Prostate gland (tissue), 2 donors: ENCODE data around the gene SLC46A1.

Source experiments
- POLR2AphosphoS5 ChIP-seq: sonication (generic); formaldehyde crosslinking; IDR thresholded peaks from one replicate; pipeline ENCODE4 v1.6.1; 2017; ENCODE audit warnings: antibody characterized with exemption
- TF ChIP-seq, protein P1 (sequence below), 4 experiments: fragments of 200-600 bp in 2 of 4; fragments of 450-650 bp in 2 of 4; sonication (generic) in 2 of 4; IDR thresholded peaks; 1 replicate in 3 of 4; 2 replicates in 1 of 4; pipeline ENCODE4 v1.5.1; 2016 to 2019; ENCODE audit warnings: antibody characterized with exemption in 4 of 4, mild to moderate bottlenecking in 2 of 4, moderate library complexity in 2 of 4

DNA sequence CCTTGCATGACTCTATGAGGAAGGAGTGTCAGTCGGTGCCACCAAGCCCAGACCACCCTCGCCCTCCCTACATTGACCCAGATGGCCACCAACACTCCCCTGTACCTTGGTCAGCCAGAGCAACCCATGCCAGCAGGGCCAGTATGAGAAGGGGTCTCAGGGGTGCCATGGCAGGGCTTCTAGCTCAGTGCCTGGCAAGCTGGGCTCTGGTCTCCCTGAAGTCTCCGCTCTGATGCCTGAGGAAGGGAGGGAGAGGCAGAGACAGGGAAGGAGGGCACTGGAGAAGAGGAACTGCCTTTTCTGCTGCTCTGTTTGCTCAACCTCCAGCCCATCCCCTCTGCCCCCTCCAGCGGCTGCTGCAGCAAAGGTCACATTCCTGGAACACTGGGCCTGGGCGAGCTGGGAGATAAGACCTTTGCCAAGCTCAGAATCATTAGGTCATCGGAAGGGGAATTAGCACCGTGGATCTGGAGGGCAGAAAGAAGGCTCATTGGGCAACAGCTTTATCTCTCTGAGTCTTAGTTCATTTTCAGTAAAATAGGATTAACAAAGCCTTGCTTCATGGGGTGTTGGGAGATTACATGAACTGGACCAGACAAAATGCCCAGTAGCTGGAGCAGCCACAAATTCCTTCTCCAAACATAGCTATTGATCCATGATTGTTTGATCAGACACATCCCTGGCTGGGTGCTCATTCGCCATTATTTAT lies 35.8 kb downstream of the SLC46A1 start, which contains the start of gene VTN:
- TF ChIP-seq, protein P1, sequence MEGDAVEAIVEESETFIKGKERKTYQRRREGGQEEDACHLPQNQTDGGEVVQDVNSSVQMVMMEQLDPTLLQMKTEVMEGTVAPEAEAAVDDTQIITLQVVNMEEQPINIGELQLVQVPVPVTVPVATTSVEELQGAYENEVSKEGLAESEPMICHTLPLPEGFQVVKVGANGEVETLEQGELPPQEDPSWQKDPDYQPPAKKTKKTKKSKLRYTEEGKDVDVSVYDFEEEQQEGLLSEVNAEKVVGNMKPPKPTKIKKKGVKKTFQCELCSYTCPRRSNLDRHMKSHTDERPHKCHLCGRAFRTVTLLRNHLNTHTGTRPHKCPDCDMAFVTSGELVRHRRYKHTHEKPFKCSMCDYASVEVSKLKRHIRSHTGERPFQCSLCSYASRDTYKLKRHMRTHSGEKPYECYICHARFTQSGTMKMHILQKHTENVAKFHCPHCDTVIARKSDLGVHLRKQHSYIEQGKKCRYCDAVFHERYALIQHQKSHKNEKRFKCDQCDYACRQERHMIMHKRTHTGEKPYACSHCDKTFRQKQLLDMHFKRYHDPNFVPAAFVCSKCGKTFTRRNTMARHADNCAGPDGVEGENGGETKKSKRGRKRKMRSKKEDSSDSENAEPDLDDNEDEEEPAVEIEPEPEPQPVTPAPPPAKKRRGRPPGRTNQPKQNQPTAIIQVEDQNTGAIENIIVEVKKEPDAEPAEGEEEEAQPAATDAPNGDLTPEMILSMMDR (IDR thresholded peaks at IDR 0.05): no peak
- no peak for TF ChIP-seq POLR2AphosphoS5
